CD4-positive, CD25-positive, alpha-beta regulatory T cell (primary cell): ENCODE results near the gene RAPGEF6. TPM values are rescaled to one million over a fixed set of nuclear protein-coding genes. Genes with fewer than 3 reads are reported as not detected.

Experiments used
- ATAC-seq, 2 donors: fragments of 150-1000 bp; cut with Tn5 transposase; one replicate each; pipeline ENCODE4 v1.10.0; 2021; ENCODE audit warnings: low read depth in 2 of 2, moderate number of reproducible peaks in 2 of 2, moderate library complexity in 1 of 2
- DNase-seq, 3 donors: peaks; one replicate each; pipeline versions ENCODE4 v3.0.0 to v3.0.0-alpha.2; 2012 to 2022; ENCODE audit warnings: mixed read lengths in 1 of 3
- H3K27ac ChIP-seq: one replicate; pipeline ENCODE4 v1.7.0; 2013; ENCODE audit warnings: mild to moderate bottlenecking, low read length; ENCODE audit not compliant: insufficient read depth, poor library complexity, severe bottlenecking
- H3K27me3 ChIP-seq: one replicate; pipeline ENCODE4 v1.7.0; 2013; ENCODE audit warnings: low read length; ENCODE audit not compliant: control insufficient read depth, insufficient read depth
- H3K36me3 ChIP-seq: one replicate; pipeline ENCODE4 v1.7.0; 2013; ENCODE audit warnings: mild to moderate bottlenecking, low read length, moderate library complexity; ENCODE audit not compliant: control insufficient read depth, insufficient read depth
- H3K4me1 ChIP-seq: 2 replicates; pipeline ENCODE4 v1.7.0; 2013; ENCODE audit warnings: mild to moderate bottlenecking, low read length; ENCODE audit not compliant: insufficient read depth, control insufficient read depth, poor library complexity, severe bottlenecking
- H3K4me3 ChIP-seq: one replicate; pipeline ENCODE4 v1.7.0; 2013; ENCODE audit warnings: low read depth, mild to moderate bottlenecking, low read length, moderate library complexity
- H3K9me3 ChIP-seq, 2 experiments: 1 replicate in 1 of 2; 2 replicates in 1 of 2; pipeline ENCODE4 v1.7.0; 2013; ENCODE audit warnings: low read length in 2 of 2, mild to moderate bottlenecking in 1 of 2, moderate library complexity in 1 of 2; ENCODE audit not compliant: control insufficient read depth in 2 of 2
- H3K27ac Mint-ChIP-seq, 3 donors: one replicate each; pipeline ENCODE4 v1.8.0; 2020 to 2022; ENCODE audit warnings: mild to moderate bottlenecking in 3 of 3, mixed read lengths in 3 of 3, moderate library complexity in 2 of 3
- H3K27me3 Mint-ChIP-seq: one replicate; pipeline ENCODE4 v1.8.0; 2022; ENCODE audit warnings: mild to moderate bottlenecking, mixed read lengths
- H3K36me3 Mint-ChIP-seq: one replicate; pipeline ENCODE4 v1.8.0; 2020; ENCODE audit warnings: mixed read lengths
- H3K4me1 Mint-ChIP-seq, 4 donors: one replicate each; pipeline ENCODE4 v1.8.0; 2020 to 2022; ENCODE audit warnings: mixed read lengths in 4 of 4, mild to moderate bottlenecking in 1 of 4
- H3K4me3 Mint-ChIP-seq, 4 donors: one replicate each; pipeline ENCODE4 v1.8.0; 2020 to 2022; ENCODE audit warnings: mild to moderate bottlenecking in 4 of 4, mixed read lengths in 4 of 4, moderate library complexity in 3 of 4
- H3K9me3 Mint-ChIP-seq, 7 donors: one replicate each; pipeline ENCODE4 v1.8.0; 2020 to 2022; ENCODE audit warnings: mixed read lengths in 7 of 7, mild to moderate bottlenecking in 3 of 7, moderate library complexity in 2 of 7
- polyA plus RNA-seq, 4 donors: library from polyadenylated mRNA; unstranded; fragments of 300-500 nt; fragmentation: Illumina TruSeq; gene quantifications; one replicate each; pipeline ENCODE4 v1.2.3, GENCODE V29; 2021
- total RNA-seq: library from RNA; stranded (reverse); gene quantifications from one replicate; pipeline ENCODE4 v1.2.3, GENCODE V29; 2022

RAPGEF6 gene
- total and polyA plus RNA-seq, 5 donors from 2014 or later, result 24.4 to 66.6 (median 34.1) TPM

DNA sequence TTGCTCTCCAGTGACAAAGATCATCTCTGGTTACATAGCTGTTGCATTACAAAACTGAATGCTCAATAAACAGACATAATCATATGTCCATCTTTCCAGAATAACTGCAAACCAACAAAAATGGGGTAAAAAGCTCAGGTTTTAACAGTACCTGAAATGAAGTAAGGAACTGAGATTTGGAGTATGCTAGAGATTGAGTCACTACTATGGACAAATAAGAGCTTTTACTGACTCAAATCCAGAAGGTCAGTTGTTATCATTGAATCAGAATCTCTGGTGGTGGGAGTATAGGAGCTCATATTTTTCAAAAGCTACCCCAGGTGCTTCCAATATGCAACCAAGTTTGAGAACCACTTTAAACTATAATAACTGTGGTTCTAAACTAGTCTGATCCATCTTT is 4.1 kb upstream of the RAPGEF6 start:
- ATAC-seq, result no peak
- no peak for DNase-seq
- peak overlapping the region in 1 of 4 donors; percentile 1 for H3K4me3 Mint-ChIP-seq
- peaks cover under 1% of the 10 kb centered on the region for H3K36me3 Mint-ChIP-seq
- peaks cover 4% of the 10 kb centered on the region for H3K36me3 ChIP-seq
- H3K27ac ChIP-seq, result no peak overlapping the region
- H3K4me1 Mint-ChIP-seq, result peaks cover 15 to 43% (median 28%) of the 10 kb centered on the region in 4 donors
- H3K4me1 ChIP-seq, result peaks cover 31% of the 10 kb centered on the region
- peak overlapping the region; percentile 34 to 96 (median 91) for H3K27ac Mint-ChIP-seq
- no peaks in the 10 kb centered on the region for H3K9me3 Mint-ChIP-seq
- no peaks in the 10 kb centered on the region for H3K27me3 Mint-ChIP-seq
- H3K4me3 ChIP-seq, result no peak overlapping the region
- no peaks in the 10 kb centered on the region for H3K27me3 ChIP-seq
- no peaks in the 10 kb centered on the region for H3K9me3 ChIP-seq

GRCh38 chr5:131637694-131638093 is 2.7 kb upstream of the RAPGEF6 start:
- Histone ChIP-seq H3K4me1 (peaks cover 45% of the 10 kb centered on the region), H3K9me3 (no peaks in the 10 kb centered on the region), H3K4me3 (no peak overlapping the region), H3K27me3 (no peaks in the 10 kb centered on the region), H3K27ac (no peak overlapping the region), H3K36me3 (no peaks in the 10 kb centered on the region)
- no peak for ATAC-seq
- Mint-ChIP-seq H3K27me3 (no peaks in the 10 kb centered on the region), H3K4me3 (peak overlapping the region in 1 of 4 donors; percentile 3), H3K27ac (no peak overlapping the region), H3K4me1 (peaks cover 17 to 48% (median 33%) of the 10 kb centered on the region in 4 donors), H3K36me3 (no peaks in the 10 kb centered on the region), H3K9me3 (no peaks in the 10 kb centered on the region)
- DNase-seq, result no peak

DNA sequence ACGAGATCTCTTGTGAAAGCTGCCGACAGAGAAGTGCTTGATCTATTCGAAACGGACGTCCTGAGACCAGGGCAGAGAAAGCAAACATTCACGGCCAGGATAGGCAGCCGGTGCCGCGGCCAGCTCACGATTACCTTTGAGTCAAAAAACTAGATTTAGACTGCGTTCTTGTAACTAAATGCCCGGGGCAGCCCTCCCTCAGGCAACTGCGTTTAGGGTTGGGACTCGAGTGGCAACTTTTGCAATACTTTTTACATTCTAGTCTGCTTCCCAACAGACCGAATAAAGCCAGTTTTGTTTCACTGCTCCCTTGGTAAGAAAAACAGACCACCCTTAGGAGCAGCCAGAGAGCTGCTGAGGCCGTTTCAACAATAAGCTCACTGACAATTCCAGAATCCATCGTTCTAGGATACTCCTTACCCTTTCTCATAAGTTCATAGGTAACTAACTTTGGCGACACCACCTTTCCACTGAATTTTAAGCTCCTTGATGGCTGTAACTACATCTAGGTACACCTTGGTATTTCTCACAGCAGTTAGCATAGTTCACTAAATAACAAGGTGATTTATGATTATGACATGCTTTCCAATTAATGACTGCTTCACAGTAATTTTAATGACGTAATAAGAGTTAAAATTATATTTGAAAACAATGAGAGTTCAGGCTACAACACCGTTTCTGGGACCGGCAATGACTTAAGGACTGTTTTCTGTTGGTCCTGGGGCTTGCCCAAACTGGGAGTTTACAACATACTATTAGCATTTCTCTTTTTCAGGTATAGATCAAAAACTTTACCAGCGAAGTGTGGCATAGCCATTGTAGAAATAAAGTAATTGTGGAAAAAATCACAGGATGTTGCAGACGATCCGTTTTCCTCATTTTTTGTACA is 899 bp upstream of the RAPGEF6 start:
- Mint-ChIP-seq H3K27ac (peak overlapping the region; percentile 98 to 100 (median 99)), H3K36me3 (no peaks in the 10 kb centered on the region), H3K4me3 (peak overlapping the region; percentile 89 to 97 (median 96)), H3K9me3 (no peaks in the 10 kb centered on the region), H3K27me3 (no peaks in the 10 kb centered on the region), H3K4me1 (peaks cover 17 to 42% (median 33%) of the 10 kb centered on the region in 4 donors)
- peak in 2 of 3 donors; percentile 52 to 58 for DNase-seq
- Histone ChIP-seq H3K4me3 (peak overlapping the region; percentile 96), H3K9me3 (no peaks in the 10 kb centered on the region), H3K36me3 (no peaks in the 10 kb centered on the region), H3K4me1 (peaks cover 63% of the 10 kb centered on the region), H3K27ac (peak overlapping the region; percentile 99), H3K27me3 (no peaks in the 10 kb centered on the region)
- no peak for ATAC-seq

DNA sequence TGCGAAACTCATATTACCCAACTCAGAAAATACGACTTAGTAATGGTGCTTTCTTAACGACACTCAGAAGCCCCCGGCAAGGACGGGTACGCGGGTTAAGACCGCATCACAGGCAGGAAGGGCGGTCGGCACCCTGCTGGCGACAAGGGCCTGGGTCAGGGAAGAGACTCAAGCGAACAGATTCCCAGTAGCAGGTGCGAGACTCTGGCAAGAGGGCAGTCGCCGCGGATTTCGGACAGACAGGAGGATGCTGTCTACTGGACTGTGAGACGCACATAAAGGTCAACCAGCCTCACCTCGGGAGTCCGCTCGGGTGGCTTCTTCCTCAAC is 398 bp downstream of the RAPGEF6 start:
- Mint-ChIP-seq H3K36me3 (no peaks in the 10 kb centered on the region), H3K9me3 (no peaks in the 10 kb centered on the region), H3K27me3 (no peaks in the 10 kb centered on the region), H3K27ac (peak overlapping the region; percentile 98 to 100 (median 99)), H3K4me3 (peak overlapping the region; percentile 89 to 97 (median 96)), H3K4me1 (peaks cover 11 to 30% (median 28%) of the 10 kb centered on the region in 4 donors)
- Histone ChIP-seq H3K27me3 (no peaks in the 10 kb centered on the region), H3K27ac (peak overlapping the region; percentile 99), H3K36me3 (no peaks in the 10 kb centered on the region), H3K9me3 (no peaks in the 10 kb centered on the region), H3K4me1 (peaks cover 65% of the 10 kb centered on the region), H3K4me3 (peak overlapping the region; percentile 96)
- ATAC-seq (peak; percentile 5 to 6), DNase-seq (peak in 2 of 3 donors; percentile 54 to 78)

DNA sequence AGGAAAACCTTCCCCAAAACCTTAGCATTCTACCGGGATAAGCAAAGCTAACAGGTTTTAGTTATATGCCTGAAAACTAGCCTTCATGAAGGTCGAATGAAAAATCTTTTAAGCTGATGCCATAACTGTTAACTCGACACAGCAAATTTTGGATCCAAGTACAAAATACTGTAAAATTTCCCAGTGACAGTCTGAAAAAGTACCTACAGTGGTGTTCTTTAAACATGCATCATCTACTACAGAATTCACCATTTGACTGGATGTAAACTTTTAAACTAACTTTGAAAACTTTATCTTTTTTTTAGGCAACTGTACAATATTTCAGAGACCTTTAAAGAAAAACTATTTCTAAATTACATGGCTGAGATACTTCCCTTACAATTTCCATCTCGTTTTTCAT is 791 bp downstream of the RAPGEF6 start:
- Mint-ChIP-seq H3K36me3 (peaks cover under 1% of the 10 kb centered on the region), H3K27ac (peak overlapping the region; percentile 98 to 100 (median 99)), H3K9me3 (no peaks in the 10 kb centered on the region), H3K27me3 (no peaks in the 10 kb centered on the region), H3K4me3 (peak overlapping the region; percentile 89 to 97 (median 96)), H3K4me1 (peaks cover 11 to 30% (median 25%) of the 10 kb centered on the region in 4 donors)
- Histone ChIP-seq H3K4me1 (peaks cover 63% of the 10 kb centered on the region), H3K36me3 (no peaks in the 10 kb centered on the region), H3K27me3 (no peaks in the 10 kb centered on the region), H3K9me3 (no peaks in the 10 kb centered on the region), H3K4me3 (peak overlapping the region; percentile 96), H3K27ac (peak overlapping the region; percentile 99)
- no peak for ATAC-seq
- peak in 1 of 3 donors; percentile 18 for DNase-seq

GRCh38 chr5:131633830-131634229 is 1.2 kb downstream of the RAPGEF6 start:
- Mint-ChIP-seq H3K9me3 (no peaks in the 10 kb centered on the region), H3K27ac (peak overlapping the region in 2 of 3 donors; percentile 98 to 99), H3K27me3 (no peaks in the 10 kb centered on the region), H3K4me3 (peak overlapping the region; percentile 89 to 97 (median 96)), H3K4me1 (peaks cover 15 to 32% (median 27%) of the 10 kb centered on the region in 4 donors), H3K36me3 (peaks cover 4% of the 10 kb centered on the region)
- H3K27me3 ChIP-seq, result no peaks in the 10 kb centered on the region
- H3K27ac ChIP-seq, result peak overlapping the region; percentile 99
- peak overlapping the region; percentile 96 for H3K4me3 ChIP-seq
- no peaks in the 10 kb centered on the region for H3K9me3 ChIP-seq
- peak in 1 of 3 donors; percentile 41 for DNase-seq
- ATAC-seq, result no peak
- H3K36me3 ChIP-seq, result no peaks in the 10 kb centered on the region
- H3K4me1 ChIP-seq, result peaks cover 63% of the 10 kb centered on the region

- H3K4me3 ChIP-seq, result peak overlapping the region; percentile 51
- Mint-ChIP-seq H3K27ac (no peak overlapping the region), H3K36me3 (peaks cover 8% of the 10 kb centered on the region), H3K4me3 (no peak overlapping the region), H3K27me3 (no peaks in the 10 kb centered on the region), H3K9me3 (no peaks in the 10 kb centered on the region), H3K4me1 (peaks cover 28 to 52% (median 37%) of the 10 kb centered on the region in 4 donors)
- H3K4me1 ChIP-seq, result peaks cover 57% of the 10 kb centered on the region
- DNase-seq (no peak), ATAC-seq (no peak)
- no peaks in the 10 kb centered on the region for H3K27me3 ChIP-seq
- H3K9me3 ChIP-seq, result no peaks in the 10 kb centered on the region
- no peaks in the 10 kb centered on the region for H3K36me3 ChIP-seq
- no peak overlapping the region for H3K27ac ChIP-seq
Measured at GRCh38 chr5:131630963-131631350, 4.1 kb downstream of the RAPGEF6 start.
